Activated naive CD8-positive, alpha-beta T cell (primary cell): ENCODE results near the gene PLEKHH1.

Source experiments
- H3K27ac Mint-ChIP-seq: one replicate; pipeline ENCODE4 v1.8.0; 2021; ENCODE audit warnings: mixed read lengths
- H3K27me3 Mint-ChIP-seq: one replicate; pipeline ENCODE4 v1.8.0; 2021; ENCODE audit warnings: mixed read lengths
- H3K36me3 Mint-ChIP-seq: one replicate; pipeline ENCODE4 v1.8.0; 2021; ENCODE audit warnings: mixed read lengths
- H3K4me1 Mint-ChIP-seq: one replicate; pipeline ENCODE4 v1.8.0; 2021; ENCODE audit warnings: low read depth, mixed read lengths
- H3K4me3 Mint-ChIP-seq: one replicate; pipeline ENCODE4 v1.8.0; 2021; ENCODE audit warnings: mild to moderate bottlenecking, mixed read lengths
- H3K9me3 Mint-ChIP-seq: one replicate; pipeline ENCODE4 v1.8.0; 2021; ENCODE audit warnings: low read depth, mixed read lengths

PLEKHH1 gene

GRCh38 chr14:67532998-67533753, at the start of gene PLEKHH1:
Gene PLEKHH1, plus strand, starts transcription at chr14:67533290. Its CDS starts 8,578 bp downstream, at chr14:67541868.
- H3K27me3 Mint-ChIP-seq = peaks cover 6% of the 10 kb centered on the region

GRCh38 chr14:67483579-67484285, 49.4 kb upstream of the PLEKHH1 start:
- Mint-ChIP-seq H3K36me3 (peaks cover 11% of the 10 kb centered on the region), H3K9me3 (no peaks in the 10 kb centered on the region), H3K4me1 (peaks cover 64% of the 10 kb centered on the region), H3K4me3 (no peak overlapping the region), H3K27me3 (no peaks in the 10 kb centered on the region), H3K27ac (no peak overlapping the region)

More at GRCh38 chr14:67532998-67533753, at the start of gene PLEKHH1:
- H3K9me3 Mint-ChIP-seq = no peaks in the 10 kb centered on the region
- peaks cover 4% of the 10 kb centered on the region for H3K4me1 Mint-ChIP-seq
- H3K4me3 Mint-ChIP-seq = peak within 1 kb of the TSS; percentile 79
- H3K27ac Mint-ChIP-seq = no peak within 1 kb of the TSS
- H3K36me3 Mint-ChIP-seq = no peaks in the 10 kb centered on the region

GRCh38 chr14:67485501-67486095, 47.5 kb upstream of the PLEKHH1 start:
- no peak overlapping the region for H3K4me3 Mint-ChIP-seq
- no peaks in the 10 kb centered on the region for H3K27me3 Mint-ChIP-seq
- H3K9me3 Mint-ChIP-seq = no peaks in the 10 kb centered on the region
- peaks cover 11% of the 10 kb centered on the region for H3K36me3 Mint-ChIP-seq
- H3K4me1 Mint-ChIP-seq = peaks cover 80% of the 10 kb centered on the region
- peak overlapping the region; percentile 6 for H3K27ac Mint-ChIP-seq

- Mint-ChIP-seq H3K36me3 (peaks cover 11% of the 10 kb centered on the region), H3K4me1 (peaks cover 73% of the 10 kb centered on the region), H3K27ac (no peak overlapping the region)
Measured at GRCh38 chr14:67486890-67487289, 46.2 kb upstream of the PLEKHH1 start.

GRCh38 chr14:67487332-67487731, 45.8 kb upstream of the PLEKHH1 start:
- peaks cover 72% of the 10 kb centered on the region for H3K4me1 Mint-ChIP-seq

More at GRCh38 chr14:67486890-67487289, 46.2 kb upstream of the PLEKHH1 start:
- Mint-ChIP-seq H3K4me3 (peak overlapping the region; percentile 94), H3K27me3 (no peaks in the 10 kb centered on the region), H3K9me3 (no peaks in the 10 kb centered on the region)

GRCh38 chr14:67487937-67488893, 44.9 kb upstream of the PLEKHH1 start, which contains the start of gene TMEM229B:
Gene TMEM229B, minus strand, starts transcription at chr14:67488721. Its CDS starts 14,798 bp downstream, at chr14:67473923.
- peaks cover 18% of the 10 kb centered on the region for H3K36me3 Mint-ChIP-seq
- H3K27ac Mint-ChIP-seq = peak within 1 kb of the TSS; percentile 99
- H3K4me1 Mint-ChIP-seq = peaks cover 67% of the 10 kb centered on the region
- peak within 1 kb of the TSS; percentile 94 for H3K4me3 Mint-ChIP-seq
- H3K9me3 Mint-ChIP-seq = peaks cover 7% of the 10 kb centered on the region
- no peaks in the 10 kb centered on the region for H3K27me3 Mint-ChIP-seq

More at GRCh38 chr14:67487332-67487731, 45.8 kb upstream of the PLEKHH1 start:
- peak overlapping the region; percentile 99 for H3K27ac Mint-ChIP-seq
- H3K9me3 Mint-ChIP-seq = no peaks in the 10 kb centered on the region
- no peaks in the 10 kb centered on the region for H3K27me3 Mint-ChIP-seq
- peak overlapping the region; percentile 94 for H3K4me3 Mint-ChIP-seq
- H3K36me3 Mint-ChIP-seq = peaks cover 11% of the 10 kb centered on the region

- peaks cover 51% of the 10 kb centered on the region for H3K4me1 Mint-ChIP-seq
- H3K9me3 Mint-ChIP-seq = peaks cover 8% of the 10 kb centered on the region
- H3K27me3 Mint-ChIP-seq = no peaks in the 10 kb centered on the region
- H3K4me3 Mint-ChIP-seq = no peak overlapping the region
- H3K36me3 Mint-ChIP-seq = peaks cover 16% of the 10 kb centered on the region
- no peak overlapping the region for H3K27ac Mint-ChIP-seq
Measured at GRCh38 chr14:67490196-67490595, 42.9 kb upstream of the PLEKHH1 start.

- Mint-ChIP-seq H3K36me3 (peaks cover 12% of the 10 kb centered on the region), H3K4me1 (peaks cover 40% of the 10 kb centered on the region), H3K9me3 (peaks cover 8% of the 10 kb centered on the region), H3K27ac (no peak overlapping the region), H3K4me3 (no peak overlapping the region), H3K27me3 (no peaks in the 10 kb centered on the region)
Measured at GRCh38 chr14:67491285-67491684, 41.8 kb upstream of the PLEKHH1 start.

- Mint-ChIP-seq H3K4me1 (peaks cover 37% of the 10 kb centered on the region), H3K27me3 (no peaks in the 10 kb centered on the region), H3K27ac (no peak overlapping the region), H3K9me3 (peaks cover 8% of the 10 kb centered on the region), H3K4me3 (no peak overlapping the region), H3K36me3 (peaks cover 8% of the 10 kb centered on the region)
Measured at GRCh38 chr14:67491741-67492507, 41.2 kb upstream of the PLEKHH1 start.

- no peak overlapping the region for H3K27ac Mint-ChIP-seq
- H3K36me3 Mint-ChIP-seq = peaks cover 8% of the 10 kb centered on the region
- no peak overlapping the region for H3K4me3 Mint-ChIP-seq
- peaks cover 36% of the 10 kb centered on the region for H3K4me1 Mint-ChIP-seq
- peaks cover 8% of the 10 kb centered on the region for H3K9me3 Mint-ChIP-seq
- no peaks in the 10 kb centered on the region for H3K27me3 Mint-ChIP-seq
Measured at GRCh38 chr14:67492538-67492937, 40.6 kb upstream of the PLEKHH1 start.

- H3K9me3 Mint-ChIP-seq = peaks cover 8% of the 10 kb centered on the region
- H3K27ac Mint-ChIP-seq = no peak overlapping the region
- peaks cover 8% of the 10 kb centered on the region for H3K36me3 Mint-ChIP-seq
- H3K27me3 Mint-ChIP-seq = no peaks in the 10 kb centered on the region
- no peak overlapping the region for H3K4me3 Mint-ChIP-seq
- H3K4me1 Mint-ChIP-seq = peaks cover 36% of the 10 kb centered on the region
Measured at GRCh38 chr14:67493092-67493717, 39.9 kb upstream of the PLEKHH1 start.

- Mint-ChIP-seq H3K9me3 (peaks cover 8% of the 10 kb centered on the region), H3K4me1 (peaks cover 18% of the 10 kb centered on the region), H3K4me3 (no peak overlapping the region), H3K27ac (no peak overlapping the region), H3K27me3 (no peaks in the 10 kb centered on the region), H3K36me3 (peaks cover 8% of the 10 kb centered on the region)
Measured at GRCh38 chr14:67495827-67496226, 37.3 kb upstream of the PLEKHH1 start.

- Mint-ChIP-seq H3K4me1 (peaks cover 17% of the 10 kb centered on the region), H3K4me3 (no peak overlapping the region), H3K27me3 (no peaks in the 10 kb centered on the region), H3K36me3 (peaks cover 8% of the 10 kb centered on the region), H3K27ac (no peak overlapping the region), H3K9me3 (peaks cover 8% of the 10 kb centered on the region)
Measured at GRCh38 chr14:67497216-67497615, 35.9 kb upstream of the PLEKHH1 start.
